ENCODE results near the gene ZP4. TPM values are rescaled to one million over a fixed set of nuclear protein-coding genes. Genes with fewer than 3 reads are reported as not detected.

Gene ZP4
- total RNA-seq, 1 donor from 2014 or later: 0.27 TPM

DNA sequence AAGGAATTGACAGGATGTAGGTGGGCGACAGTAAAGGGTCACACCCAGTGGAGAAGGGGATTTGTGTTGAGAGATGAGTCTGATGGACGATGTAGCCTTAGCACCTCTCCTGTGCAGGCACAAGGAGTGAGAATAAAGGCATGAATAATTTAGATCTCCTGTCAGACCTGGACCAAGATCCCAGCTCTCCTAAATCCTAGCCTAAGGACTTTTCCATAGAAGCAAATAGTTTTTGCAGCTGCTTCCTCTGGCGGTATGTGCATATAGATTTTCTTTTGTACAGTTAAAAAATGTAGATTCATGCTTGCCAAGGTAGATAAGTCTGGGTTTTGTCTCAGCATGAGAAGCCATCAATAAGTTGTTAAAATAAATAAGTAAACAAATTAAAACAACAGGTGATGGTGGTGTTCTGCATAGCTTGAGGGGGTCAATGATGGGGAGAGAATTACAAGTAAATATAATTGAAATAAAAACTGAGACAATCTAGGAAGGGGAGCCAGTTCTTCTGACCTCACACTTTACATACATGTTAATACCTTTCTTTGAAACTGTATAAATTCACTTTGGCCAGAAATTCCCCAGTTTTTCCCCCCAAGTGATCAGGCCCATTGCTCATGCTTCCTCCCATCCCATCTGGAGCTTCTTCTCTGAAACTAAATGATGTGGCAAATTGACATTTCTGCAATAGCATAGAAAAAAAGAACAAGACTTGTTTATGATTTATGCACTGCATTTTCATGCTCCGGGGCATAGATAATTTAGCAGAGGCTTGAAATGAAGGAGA lies 12.4 kb upstream of the ZP4 start:
- Histone ChIP-seq H3K79me2 (ENCODE audit: insufficient read depth, low read length) (no peaks in the 10 kb centered on the region), H3K4me2 (ENCODE audit: low read length) (no peak overlapping the region), H4K20me1 (ENCODE audit: insufficient read depth, low read length) (no peaks in the 10 kb centered on the region), H3K36me3 (ENCODE audit: insufficient read depth, low read length) (no peaks in the 10 kb centered on the region), H2AFZ (ENCODE audit: low read depth, low read length) (no peak overlapping the region), H3K4me3 (ENCODE audit: insufficient read depth, low read depth, low read length) (no peak overlapping the region), H3K27ac (ENCODE audit: low read depth, low read length) (no peak overlapping the region), H3K9ac (ENCODE audit: low read length) (no peak overlapping the region), H3K4me1 (ENCODE audit: insufficient read depth, low read length) (no peaks in the 10 kb centered on the region), H3K9me3 (ENCODE audit: insufficient read depth, low read depth, low read length) (no peaks in the 10 kb centered on the region), H3K27me3 (ENCODE audit: insufficient read depth, low read length) (no peaks in the 10 kb centered on the region)
- FAIRE-seq (no peak), DNase-seq (ENCODE audit: low read depth) (no peak)
- Mint-ChIP-seq H3K27ac (ENCODE audit: unreplicated experiment) (no peak overlapping the region), H3K4me3 (ENCODE audit: unreplicated experiment) (no peak overlapping the region), H3K9me3 (ENCODE audit: unreplicated experiment) (no peaks in the 10 kb centered on the region), H3K27me3 (ENCODE audit: low read depth, unreplicated experiment) (peaks cover 3% of the 10 kb centered on the region), H3K36me3 (ENCODE audit: low read depth, unreplicated experiment) (no peaks in the 10 kb centered on the region), H3K4me1 (ENCODE audit: low read depth, unreplicated experiment) (no peaks in the 10 kb centered on the region)
- TF ChIP-seq, protein P1, sequence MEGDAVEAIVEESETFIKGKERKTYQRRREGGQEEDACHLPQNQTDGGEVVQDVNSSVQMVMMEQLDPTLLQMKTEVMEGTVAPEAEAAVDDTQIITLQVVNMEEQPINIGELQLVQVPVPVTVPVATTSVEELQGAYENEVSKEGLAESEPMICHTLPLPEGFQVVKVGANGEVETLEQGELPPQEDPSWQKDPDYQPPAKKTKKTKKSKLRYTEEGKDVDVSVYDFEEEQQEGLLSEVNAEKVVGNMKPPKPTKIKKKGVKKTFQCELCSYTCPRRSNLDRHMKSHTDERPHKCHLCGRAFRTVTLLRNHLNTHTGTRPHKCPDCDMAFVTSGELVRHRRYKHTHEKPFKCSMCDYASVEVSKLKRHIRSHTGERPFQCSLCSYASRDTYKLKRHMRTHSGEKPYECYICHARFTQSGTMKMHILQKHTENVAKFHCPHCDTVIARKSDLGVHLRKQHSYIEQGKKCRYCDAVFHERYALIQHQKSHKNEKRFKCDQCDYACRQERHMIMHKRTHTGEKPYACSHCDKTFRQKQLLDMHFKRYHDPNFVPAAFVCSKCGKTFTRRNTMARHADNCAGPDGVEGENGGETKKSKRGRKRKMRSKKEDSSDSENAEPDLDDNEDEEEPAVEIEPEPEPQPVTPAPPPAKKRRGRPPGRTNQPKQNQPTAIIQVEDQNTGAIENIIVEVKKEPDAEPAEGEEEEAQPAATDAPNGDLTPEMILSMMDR (IDR thresholded peaks at IDR 0.05; ENCODE audit: insufficient read depth, low read depth, low read length): no peak
- TF ChIP-seq EZH2 (IDR thresholded peaks at IDR 0.05; ENCODE audit: insufficient read depth, low read length): no peak

DNA sequence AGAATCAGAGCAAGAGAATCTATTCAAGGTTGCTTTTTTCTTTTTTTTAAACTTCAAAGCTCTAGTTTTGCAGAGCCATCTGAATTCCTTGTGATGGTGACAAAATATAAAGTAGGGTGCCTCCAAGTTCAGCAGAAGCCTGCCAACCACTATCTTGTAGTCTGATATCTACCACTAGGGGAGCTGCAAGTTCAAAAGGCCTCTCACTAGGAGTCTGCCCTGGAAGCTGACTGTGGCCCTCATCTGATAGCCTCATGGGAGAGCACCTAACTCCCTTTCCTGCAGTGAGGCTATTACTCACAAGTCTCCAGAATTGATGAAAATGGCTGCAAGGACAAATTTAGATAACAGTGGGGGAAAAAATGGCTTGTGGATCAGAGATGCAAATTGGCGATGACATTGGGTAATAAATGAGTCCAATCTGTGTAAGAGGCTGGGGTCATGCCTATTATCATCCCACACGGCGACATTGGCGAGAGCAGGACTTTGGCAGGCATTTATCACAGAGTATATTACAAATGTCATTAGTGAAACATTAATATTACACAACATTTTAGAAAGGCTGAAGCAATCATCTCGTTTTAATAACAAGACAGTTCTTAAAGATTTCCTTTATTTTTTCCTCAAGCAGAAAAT lies 10.7 kb upstream of the ZP4 start:
- H3K79me2 ChIP-seq (ENCODE audit: insufficient read depth, low read length): no peaks in the 10 kb centered on the region
- H3K4me1 ChIP-seq (ENCODE audit: insufficient read depth, low read length): no peaks in the 10 kb centered on the region
- TF ChIP-seq, protein P1 (IDR thresholded peaks at IDR 0.05; ENCODE audit: insufficient read depth, low read depth, low read length): peak; percentile 33
- no peak for TF ChIP-seq EZH2 (IDR thresholded peaks at IDR 0.05; ENCODE audit: insufficient read depth, low read length)
- DNase-seq (ENCODE audit: low read depth) (peak; percentile 25), FAIRE-seq (no peak)
- no peaks in the 10 kb centered on the region for H3K36me3 ChIP-seq (ENCODE audit: insufficient read depth, low read length)
- no peaks in the 10 kb centered on the region for H4K20me1 ChIP-seq (ENCODE audit: insufficient read depth, low read length)
- Mint-ChIP-seq H3K4me3 (ENCODE audit: unreplicated experiment) (no peak overlapping the region), H3K4me1 (ENCODE audit: low read depth, unreplicated experiment) (no peaks in the 10 kb centered on the region), H3K9me3 (ENCODE audit: unreplicated experiment) (peaks cover 1% of the 10 kb centered on the region), H3K27me3 (ENCODE audit: low read depth, unreplicated experiment) (no peaks in the 10 kb centered on the region), H3K36me3 (ENCODE audit: low read depth, unreplicated experiment) (no peaks in the 10 kb centered on the region), H3K27ac (ENCODE audit: unreplicated experiment) (no peak overlapping the region)
- no peak overlapping the region for H3K27ac ChIP-seq (ENCODE audit: low read depth, low read length)
- no peaks in the 10 kb centered on the region for H3K9me3 ChIP-seq (ENCODE audit: insufficient read depth, low read depth, low read length)
- H2AFZ ChIP-seq (ENCODE audit: low read depth, low read length): no peak overlapping the region
- H3K27me3 ChIP-seq (ENCODE audit: insufficient read depth, low read length): no peaks in the 10 kb centered on the region
- no peak overlapping the region for H3K4me2 ChIP-seq (ENCODE audit: low read length)
- H3K4me3 ChIP-seq (ENCODE audit: insufficient read depth, low read depth, low read length): no peak overlapping the region
- no peak overlapping the region for H3K9ac ChIP-seq (ENCODE audit: low read length)

DNA sequence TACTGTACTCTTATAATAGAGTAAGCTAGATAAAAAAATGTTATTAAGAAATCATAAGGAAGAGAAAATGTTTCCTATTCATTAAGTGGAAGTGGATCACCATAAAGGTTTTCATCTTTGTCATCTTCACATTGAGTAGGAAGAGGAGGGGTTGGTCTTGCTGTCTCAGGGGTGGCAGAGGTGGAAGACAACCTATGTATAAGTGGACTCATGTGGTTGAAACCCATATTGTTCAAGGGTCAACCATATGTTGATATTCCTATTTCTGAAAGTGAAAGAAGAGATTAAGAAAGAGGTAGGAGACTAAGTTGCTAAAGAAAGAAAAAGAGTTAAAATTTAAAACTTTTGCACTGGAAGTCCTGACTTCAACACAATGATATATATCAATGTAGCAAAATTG lies 4.9 kb upstream of the ZP4 start:
- no peak overlapping the region for H3K27ac ChIP-seq (ENCODE audit: low read depth, low read length)
- H3K79me2 ChIP-seq (ENCODE audit: insufficient read depth, low read length): no peaks in the 10 kb centered on the region
- H3K27me3 Mint-ChIP-seq (ENCODE audit: low read depth, unreplicated experiment): no peaks in the 10 kb centered on the region
- no peaks in the 10 kb centered on the region for H3K27me3 ChIP-seq (ENCODE audit: insufficient read depth, low read length)
- no peak overlapping the region for H3K4me3 ChIP-seq (ENCODE audit: insufficient read depth, low read depth, low read length)
- no peaks in the 10 kb centered on the region for H3K9me3 ChIP-seq (ENCODE audit: insufficient read depth, low read depth, low read length)
- peaks cover 3% of the 10 kb centered on the region for H3K9me3 Mint-ChIP-seq (ENCODE audit: unreplicated experiment)
- no peak for DNase-seq (ENCODE audit: low read depth)
- H3K4me1 ChIP-seq (ENCODE audit: insufficient read depth, low read length): no peaks in the 10 kb centered on the region
- FAIRE-seq: no peak
- H3K36me3 ChIP-seq (ENCODE audit: insufficient read depth, low read length): no peaks in the 10 kb centered on the region
- H3K4me3 Mint-ChIP-seq (ENCODE audit: unreplicated experiment): no peak overlapping the region
- H3K36me3 Mint-ChIP-seq (ENCODE audit: low read depth, unreplicated experiment): peaks cover 2% of the 10 kb centered on the region
- no peak overlapping the region for H3K27ac Mint-ChIP-seq (ENCODE audit: unreplicated experiment)
- TF ChIP-seq, protein P1 (IDR thresholded peaks at IDR 0.05; ENCODE audit: insufficient read depth, low read depth, low read length): no peak
- TF ChIP-seq EZH2 (IDR thresholded peaks at IDR 0.05; ENCODE audit: insufficient read depth, low read length): no peak
- H3K9ac ChIP-seq (ENCODE audit: low read length): no peak overlapping the region
- no peak overlapping the region for H2AFZ ChIP-seq (ENCODE audit: low read depth, low read length)
- no peaks in the 10 kb centered on the region for H4K20me1 ChIP-seq (ENCODE audit: insufficient read depth, low read length)
- no peak overlapping the region for H3K4me2 ChIP-seq (ENCODE audit: low read length)
- peaks cover 5% of the 10 kb centered on the region for H3K4me1 Mint-ChIP-seq (ENCODE audit: low read depth, unreplicated experiment)
